PC-9 (cell line): ENCODE data around the gene SLC9A9.

Experiments used
- CTCF ChIP-seq: fragments of 200-600 bp; sonication (generic); conservative IDR thresholded peaks from 2 replicates; pipeline ENCODE4 v1.6.1; 2017; ENCODE audit warnings: mixed run types, antibody characterized with exemption, mild to moderate bottlenecking, moderate library complexity
- EZH2 ChIP-seq: fragments of 200-600 bp; sonication (generic); IDR thresholded peaks from 2 replicates; pipeline ENCODE4 v1.8.0; 2017; ENCODE audit warnings: antibody characterized with exemption, low read depth

- no peak for TF ChIP-seq CTCF
- no peak for TF ChIP-seq EZH2
Observed at GRCh38 chr3:143548861-143549497, 299.3 kb downstream of the SLC9A9 start.
